Smooth muscle cell (in vitro differentiated cells): ENCODE results near the gene DTNA. TPM values are rescaled to one million over a fixed set of nuclear protein-coding genes. Genes with fewer than 3 reads are reported as not detected.

ENCODE experiments used
- DNase-seq: peaks from one replicate; lab custom pipeline; 2025; ENCODE audit not compliant: unreplicated experiment; lab: John Stamatoyannopoulos, UW
- H2AFZ ChIP-seq: fragments of 200-600 bp; sonication (generic); 2 replicates; pipeline ENCODE4 v1.6.0; 2016; ENCODE audit warnings: antibody characterized with exemption, low read depth, mild to moderate bottlenecking
- H3F3A ChIP-seq: fragments of 200-600 bp; sonication (generic); 2 replicates; pipeline ENCODE4 v1.6.0; 2017; ENCODE audit warnings: antibody characterized with exemption, low read depth
- H3K27ac ChIP-seq: fragments of 200-600 bp; sonication (generic); 2 replicates; pipeline ENCODE4 v1.5.1; 2016; ENCODE audit warnings: low read depth, mild to moderate bottlenecking
- H3K27me3 ChIP-seq: fragments of 200-600 bp; sonication (generic); 2 replicates; pipeline ENCODE4 v1.6.1; 2016; ENCODE audit warnings: low read depth, mild to moderate bottlenecking
- H3K36me3 ChIP-seq: fragments of 200-600 bp; sonication (generic); 2 replicates; pipeline ENCODE4 v1.5.1; 2016; ENCODE audit warnings: low read depth
- H3K4me1 ChIP-seq: fragments of 200-600 bp; sonication (generic); 2 replicates; pipeline ENCODE4 v1.5.1; 2016; ENCODE audit warnings: low read depth
- H3K4me2 ChIP-seq: fragments of 200-600 bp; sonication (generic); 2 replicates; pipeline ENCODE4 v1.6.0; 2016; ENCODE audit warnings: mild to moderate bottlenecking
- H3K4me3 ChIP-seq: fragments of 200-600 bp; sonication (generic); 2 replicates; pipeline ENCODE4 v1.5.1; 2016; ENCODE audit warnings: mild to moderate bottlenecking
- H3K79me2 ChIP-seq: fragments of 200-600 bp; sonication (generic); 2 replicates; pipeline ENCODE4 v1.6.0; 2016; ENCODE audit warnings: low read depth, mild to moderate bottlenecking
- H3K9ac ChIP-seq: fragments of 200-600 bp; sonication (generic); 2 replicates; pipeline ENCODE4 v1.6.0; 2016; ENCODE audit warnings: low read depth
- H3K9me3 ChIP-seq: fragments of 200-600 bp; sonication (generic); replicated peaks from 2 replicates; pipeline ENCODE4 v1.5.1; 2016; ENCODE audit warnings: low read depth
- H4K20me1 ChIP-seq: fragments of 200-600 bp; sonication (generic); 2 replicates; pipeline ENCODE4 v1.6.0; 2016; ENCODE audit warnings: low read depth
- CTCF ChIP-seq: fragments of 200-600 bp; sonication (generic); IDR thresholded peaks from 2 replicates; pipeline ENCODE4 v1.5.1; 2017; ENCODE audit warnings: borderline replicate concordance, mild to moderate bottlenecking, antibody characterized with exemption; ENCODE audit not compliant: insufficient read depth, poor library complexity, severe bottlenecking
- WGBS: methylation state at CpG from one replicate; pipeline ENCODE4 v1.1.7; 2016; ENCODE audit warnings: low lambda C conversion rate; 5-methylcytosine and 5-hydroxymethylcytosine counted together
- polyA plus RNA-seq: library from polyadenylated mRNA; unstranded; fragments of >200 nt; fragmentation: Nextera tagmentation; extraction: Ambion mirVana; gene quantifications from 2 replicates; pipeline ENCODE4 v1.2.1, GENCODE V29; 2016
- total RNA-seq: library from RNA; depleted of rRNA; stranded (reverse); fragments of >200 nt; gene quantifications from 2 replicates; pipeline ENCODE4 v1.2.3, GENCODE V29; 2014

DTNA gene
- total and polyA plus RNA-seq, 2 experiments from 2014 or later: 3.0 to 3.1 TPM

- Histone ChIP-seq H4K20me1 (no peaks in the 10 kb centered on the region), H3K79me2 (no peaks in the 10 kb centered on the region), H3K4me2 (no peak overlapping the region), H3K36me3 (no peaks in the 10 kb centered on the region), H3K4me3 (no peak overlapping the region), H3K9me3 (no peaks in the 10 kb centered on the region), H3K27me3 (no peaks in the 10 kb centered on the region), H2AFZ (no peak overlapping the region), H3F3A (no peaks in the 10 kb centered on the region), H3K9ac (no peak overlapping the region), H3K4me1 (peaks cover 5% of the 10 kb centered on the region), H3K27ac (peak overlapping the region; percentile 50)
- 54% methylated on average over 1 of the region's 1 CpG for WGBS
- TF ChIP-seq CTCF: no peak
- no peak for DNase-seq
Observed at GRCh38 chr18:34767601-34768027, 57.5 kb downstream of the DTNA start.

- no peak for DNase-seq
- H2AFZ ChIP-seq: no peak overlapping the region
- no peak overlapping the region for H3K4me3 ChIP-seq
- H3K9ac ChIP-seq: no peak overlapping the region
- no peaks in the 10 kb centered on the region for H3K27me3 ChIP-seq
- H3K4me2 ChIP-seq: peak overlapping the region; percentile 33
- no peaks in the 10 kb centered on the region for H3K79me2 ChIP-seq
- H3K27ac ChIP-seq: peak overlapping the region; percentile 83
- TF ChIP-seq CTCF: no peak
- no peaks in the 10 kb centered on the region for H4K20me1 ChIP-seq
- no peaks in the 10 kb centered on the region for H3K9me3 ChIP-seq
- H3K4me1 ChIP-seq: peaks cover 6% of the 10 kb centered on the region
- no peaks in the 10 kb centered on the region for H3F3A ChIP-seq
- no peaks in the 10 kb centered on the region for H3K36me3 ChIP-seq
- 77% methylated on average over 1 of the region's 1 CpG for WGBS
Observed at GRCh38 chr18:34771958-34772357, 61.9 kb downstream of the DTNA start.

- Histone ChIP-seq H3K9ac (peak overlapping the region; percentile 33), H3K4me2 (peak overlapping the region; percentile 33), H3K4me3 (no peak overlapping the region), H2AFZ (no peak overlapping the region), H3K27ac (peak overlapping the region; percentile 83), H3K27me3 (no peaks in the 10 kb centered on the region), H4K20me1 (no peaks in the 10 kb centered on the region), H3F3A (no peaks in the 10 kb centered on the region), H3K36me3 (no peaks in the 10 kb centered on the region), H3K9me3 (no peaks in the 10 kb centered on the region), H3K79me2 (no peaks in the 10 kb centered on the region), H3K4me1 (peaks cover 6% of the 10 kb centered on the region)
- no peak for DNase-seq
- TF ChIP-seq CTCF: no peak
- 25% methylated on average over 2 of the region's 2 CpGs for WGBS
Observed at GRCh38 chr18:34772887-34773286, 62.8 kb downstream of the DTNA start.

GRCh38 chr18:34773378-34773777, 63.3 kb downstream of the DTNA start:
- Histone ChIP-seq H3K4me3 (no peak overlapping the region), H4K20me1 (no peaks in the 10 kb centered on the region), H3K79me2 (no peaks in the 10 kb centered on the region), H3K9me3 (no peaks in the 10 kb centered on the region), H3F3A (no peaks in the 10 kb centered on the region), H3K4me1 (peaks cover 6% of the 10 kb centered on the region), H3K27ac (peak overlapping the region; percentile 83), H3K36me3 (no peaks in the 10 kb centered on the region), H3K4me2 (peak overlapping the region; percentile 33), H3K9ac (peak overlapping the region; percentile 33), H2AFZ (no peak overlapping the region), H3K27me3 (no peaks in the 10 kb centered on the region)
- 38% methylated on average over 2 of the region's 2 CpGs for WGBS
- no peak for TF ChIP-seq CTCF
- no peak for DNase-seq
